Pancreas (tissue), 10 donors: ENCODE measurements around the gene SEL1L3. TPM values are rescaled to one million over a fixed set of nuclear protein-coding genes. Genes with fewer than 3 reads are reported as not detected.

Experiments
- ATAC-seq, 4 donors: fragments of 200-7000 bp; cut with Tn5 transposase; one replicate each; pipeline versions ENCODE4 v1.8.0 to v1.9.1; 2020; ENCODE audit warnings: mild to moderate bottlenecking in 4 of 4, moderate library complexity in 4 of 4
- DNase-seq, 6 donors: peaks; one replicate each; pipeline ENCODE4 v3.0.0-alpha.2; 2020
- FAIRE-seq: peaks from 2 replicates; lab custom pipeline; 2012; peaks lifted over from hg19 to GRCh38; lab: Jason Lieb, UNC
- H3K27ac ChIP-seq, 4 donors: fragments of 200-600 bp; sonication (generic); 1 replicate in 3 of 4; 2 replicates in 1 of 4; pipeline versions ENCODE4 v1.5.0 to v1.8.0; 2020
- H3K27me3 ChIP-seq, 4 donors: fragments of 200-600 bp; one replicate each; pipeline ENCODE4 v1.8.0; 2021
- H3K36me3 ChIP-seq, 3 donors: fragments of 200-600 bp; sonication (generic) in 1 of 3; one replicate each; pipeline versions ENCODE4 v1.5.0 to v1.8.0; 2020 to 2021
- H3K4me1 ChIP-seq, 3 donors: fragments of 200-600 bp; one replicate each; pipeline ENCODE4 v1.8.0; 2021
- H3K4me3 ChIP-seq, 4 donors: fragments of 200-600 bp; sonication (generic) in 2 of 4; one replicate each; pipeline versions ENCODE4 v1.5.0 to v1.8.0; 2020 to 2021
- H3K9me3 ChIP-seq, 4 donors: fragments of 200-600 bp; one replicate each; pipeline ENCODE4 v1.8.0; 2021
- WGBS, 2 donors: extraction: QIAGEN DNeasy Blood & Tissue Kit; methylation state at CpG; one replicate each; pipeline ENCODE4 v1.1.7; 2013; 5-methylcytosine and 5-hydroxymethylcytosine counted together
- intact Hi-C, 3 donors: fragments of 100-400 bp; cut with DNase I; formaldehyde crosslinking; loops; one replicate each; pipeline versions ENCODE4 v1.11.1 to v1.14.2; 2022
- polyA plus RNA-seq, 2 donors: library from polyadenylated mRNA; stranded (reverse); fragments of 200-250 nt; gene quantifications; one replicate each; pipeline ENCODE4 v1.2.3, GENCODE V29; 2013
- total RNA-seq, 6 donors: library from RNA; stranded (reverse); fragmentation: NEBNext Ultra II Directional in 4 of 6; extraction: Animal tissue kit (Norgen Biotek cat#: 25700) in 4 of 6; gene quantifications; one replicate each; pipeline versions ENCODE4 v1.2.1 to v1.2.4, GENCODE V29; 2021 to 2023
- TF ChIP-seq, protein P1 (sequence below), 4 donors: fragments of 200-600 bp; sonication (generic) in 3 of 4; IDR thresholded peaks; one replicate each; pipeline versions ENCODE4 v1.5.0 to v1.8.0; 2021; ENCODE audit warnings: antibody characterized with exemption in 4 of 4
- donor health status: healthy with polysubstance abuse.
- donor health status: DM: no; HTN: no; CAD: no; lungs with moderate emphysema.
- donor health status: DM: no; HTN: no; CAD: no.
- donor health status: control.
- donor health status: control.
- donor health status: Bipolar disorder and iron deficiency.
- donor health status: DM: yes; HTN: yes; CAD: no.
- donor health status: DM: no; HTN: no; CAD: no.
- donor health status: DM: no; HTN: no; CAD: no.
- donor health status: DM: yes; HTN: yes; CAD: no.

SEL1L3 gene
- total and polyA plus RNA-seq, 8 donors, result 18.4 to 76.7 (median 41.0) TPM

DNA sequence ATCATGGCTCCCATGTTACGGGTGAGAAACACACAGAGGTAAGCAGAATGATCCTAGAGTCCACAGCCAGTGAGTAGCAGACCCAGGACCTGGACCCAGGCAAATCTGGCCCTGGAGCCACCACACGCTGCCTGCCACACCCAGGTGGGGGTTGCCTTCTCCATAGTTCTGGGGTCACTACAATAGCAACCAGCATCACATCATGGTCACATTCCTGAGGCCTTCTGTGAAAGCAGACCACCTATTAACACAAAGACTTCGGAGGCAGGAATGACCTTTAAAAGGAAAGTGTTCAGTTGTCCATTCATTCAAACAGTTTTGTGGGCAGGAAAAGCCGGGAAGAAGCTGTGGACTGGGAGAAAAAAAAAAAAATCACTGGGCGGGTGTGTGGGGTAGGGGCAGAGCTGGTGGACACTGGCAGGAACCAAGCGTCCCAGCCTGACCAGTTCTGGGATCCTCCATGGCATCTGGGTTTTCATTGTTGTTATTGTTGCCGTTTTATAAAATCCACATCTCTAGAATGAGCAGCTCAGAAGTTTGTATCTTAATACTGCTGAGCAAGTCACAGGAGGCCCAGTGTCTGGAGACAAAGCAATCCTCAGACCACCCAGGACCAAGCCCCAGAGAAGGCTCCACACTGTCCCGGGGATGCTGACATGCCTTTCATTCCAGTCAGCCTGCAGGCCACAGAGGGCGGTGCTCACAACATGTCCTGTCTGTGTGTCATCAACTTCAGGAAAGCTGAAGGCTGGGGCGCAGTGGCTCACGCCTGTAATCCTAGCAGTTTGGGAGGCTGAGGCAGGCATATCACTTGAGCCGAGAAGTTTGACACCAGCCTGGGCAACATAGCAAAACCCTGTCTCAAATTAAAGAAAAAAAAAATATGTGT, 67.0 kb downstream of the SEL1L3 start:
- H3K27me3 ChIP-seq, result no peaks in the 10 kb centered on the region
- DNase-seq, result no peak
- no peak for FAIRE-seq

DNA sequence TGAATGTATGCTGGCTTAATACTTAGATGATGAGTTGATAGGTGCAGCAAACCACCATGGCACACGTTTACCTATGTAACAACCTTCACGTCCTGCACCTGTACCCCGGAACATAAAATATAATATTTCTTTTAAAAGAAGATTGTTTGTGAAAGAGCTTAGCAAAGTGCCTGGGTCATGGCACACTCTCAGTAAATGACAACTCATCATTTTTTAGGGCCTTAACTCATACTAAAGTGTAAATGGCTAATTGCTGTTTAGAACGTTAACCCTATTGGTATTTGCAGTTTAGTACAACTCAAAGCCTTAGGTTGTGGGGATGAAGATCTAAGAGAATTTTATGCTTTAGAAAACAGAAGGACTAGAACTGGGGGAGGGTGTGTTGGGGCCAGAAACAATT, 67.7 kb downstream of the SEL1L3 start:
- Histone ChIP-seq H3K4me1 (no peaks in the 10 kb centered on the region), H3K27me3 (no peaks in the 10 kb centered on the region), H3K4me3 (no peak overlapping the region), H3K9me3 (no peaks in the 10 kb centered on the region), H3K27ac (no peak overlapping the region), H3K36me3 (peaks cover 0 to 13% (median 0%) of the 10 kb centered on the region in 3 donors)
- ATAC-seq, result no peak
- intact Hi-C loops, result no loop called here
- no peak for DNase-seq
- 98% methylated on average over 4 of the region's 4 CpGs for WGBS, 2 donors
- TF ChIP-seq, protein P1, sequence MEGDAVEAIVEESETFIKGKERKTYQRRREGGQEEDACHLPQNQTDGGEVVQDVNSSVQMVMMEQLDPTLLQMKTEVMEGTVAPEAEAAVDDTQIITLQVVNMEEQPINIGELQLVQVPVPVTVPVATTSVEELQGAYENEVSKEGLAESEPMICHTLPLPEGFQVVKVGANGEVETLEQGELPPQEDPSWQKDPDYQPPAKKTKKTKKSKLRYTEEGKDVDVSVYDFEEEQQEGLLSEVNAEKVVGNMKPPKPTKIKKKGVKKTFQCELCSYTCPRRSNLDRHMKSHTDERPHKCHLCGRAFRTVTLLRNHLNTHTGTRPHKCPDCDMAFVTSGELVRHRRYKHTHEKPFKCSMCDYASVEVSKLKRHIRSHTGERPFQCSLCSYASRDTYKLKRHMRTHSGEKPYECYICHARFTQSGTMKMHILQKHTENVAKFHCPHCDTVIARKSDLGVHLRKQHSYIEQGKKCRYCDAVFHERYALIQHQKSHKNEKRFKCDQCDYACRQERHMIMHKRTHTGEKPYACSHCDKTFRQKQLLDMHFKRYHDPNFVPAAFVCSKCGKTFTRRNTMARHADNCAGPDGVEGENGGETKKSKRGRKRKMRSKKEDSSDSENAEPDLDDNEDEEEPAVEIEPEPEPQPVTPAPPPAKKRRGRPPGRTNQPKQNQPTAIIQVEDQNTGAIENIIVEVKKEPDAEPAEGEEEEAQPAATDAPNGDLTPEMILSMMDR (IDR thresholded peaks at IDR 0.05), result no peak
- no peak for FAIRE-seq

More for the DNA sequence above, 67.0 kb downstream of the SEL1L3 start:
- intact Hi-C loops, result no loop called here
- no peak overlapping the region for H3K4me3 ChIP-seq
- no peaks in the 10 kb centered on the region for H3K4me1 ChIP-seq
- no peaks in the 10 kb centered on the region for H3K9me3 ChIP-seq
- no peak for ATAC-seq
- TF ChIP-seq, protein P1 (IDR thresholded peaks at IDR 0.05), result no peak
- H3K27ac ChIP-seq, result no peak overlapping the region
- H3K36me3 ChIP-seq, result peaks cover 0 to 19% (median 0%) of the 10 kb centered on the region in 3 donors
- WGBS, 2 donors, result 91 to 95% methylated on average over 12 of the region's 12 CpGs

DNA sequence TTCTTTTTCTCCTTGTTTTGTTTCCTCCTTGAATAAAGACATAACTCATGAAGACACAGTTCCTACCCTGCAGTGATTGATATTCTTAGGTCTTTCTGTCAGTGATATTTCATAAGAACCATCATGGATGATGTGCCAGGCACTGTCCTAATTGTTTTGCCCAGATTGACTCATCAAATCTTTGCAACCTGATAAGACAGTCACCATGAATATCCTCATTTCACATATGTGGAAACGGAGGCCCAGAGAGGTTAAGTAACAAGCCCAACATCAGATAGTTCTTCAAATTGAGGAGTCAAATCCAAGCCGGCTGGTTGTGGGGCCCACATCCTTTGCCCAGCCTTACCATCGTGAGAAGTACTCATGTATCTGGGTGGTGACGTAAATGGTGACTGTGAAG, 69.9 kb downstream of the SEL1L3 start:
- no peak overlapping the region for H3K4me3 ChIP-seq
- ATAC-seq, result no peak
- TF ChIP-seq, protein P1 (IDR thresholded peaks at IDR 0.05), result no peak
- H3K36me3 ChIP-seq, result peaks cover 0 to 5% (median 0%) of the 10 kb centered on the region in 3 donors
- H3K9me3 ChIP-seq, result no peaks in the 10 kb centered on the region
- no peak for FAIRE-seq
- WGBS, 2 donors, result 90 to 97% methylated on average over 4 of the region's 4 CpGs
- DNase-seq, result no peak
- no peaks in the 10 kb centered on the region for H3K4me1 ChIP-seq
- intact Hi-C loops, result no loop called here
- no peaks in the 10 kb centered on the region for H3K27me3 ChIP-seq
- H3K27ac ChIP-seq, result no peak overlapping the region

DNA sequence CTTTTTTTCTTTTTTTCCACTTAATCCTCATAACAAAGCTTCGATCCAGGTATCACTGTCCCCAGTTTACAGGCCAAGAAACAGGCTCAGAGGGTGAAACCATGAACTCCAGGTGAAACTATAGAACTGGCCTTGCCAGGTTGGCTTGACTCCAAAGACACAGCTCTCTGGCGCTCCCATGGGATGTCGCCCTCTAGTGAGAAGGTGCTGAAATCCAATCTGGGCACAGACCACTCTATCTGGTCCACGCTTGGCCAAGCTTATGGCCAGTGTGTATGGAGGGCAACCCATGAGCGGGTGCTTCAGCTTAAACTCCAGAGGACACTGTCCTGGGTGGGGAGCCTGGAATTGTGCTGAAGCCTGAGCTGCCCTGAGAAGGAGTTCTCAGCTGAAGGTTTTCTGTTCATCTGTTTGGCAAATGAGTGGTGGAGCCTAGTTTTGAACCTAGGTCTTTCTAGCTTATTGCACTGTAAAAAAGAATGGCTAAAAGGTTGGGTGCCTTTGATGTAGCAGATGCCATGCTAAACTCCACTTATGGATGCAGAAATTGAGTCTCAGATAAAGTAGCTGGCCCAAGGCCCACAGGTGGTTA, 70.5 kb downstream of the SEL1L3 start:
- Histone ChIP-seq H3K36me3 (no peaks in the 10 kb centered on the region), H3K27ac (no peak overlapping the region), H3K4me1 (no peaks in the 10 kb centered on the region), H3K27me3 (no peaks in the 10 kb centered on the region), H3K4me3 (no peak overlapping the region), H3K9me3 (no peaks in the 10 kb centered on the region)
- TF ChIP-seq, protein P1 (IDR thresholded peaks at IDR 0.05), result peak; percentile 44 to 49 (median 45)
- FAIRE-seq (no peak), DNase-seq (peak; percentile 67 to 82 (median 78)), ATAC-seq (peak; percentile 70 to 87 (median 83))
- intact Hi-C loops, result no loop called here
- 49 to 52% methylated on average over 5 of the region's 5 CpGs for WGBS, 2 donors
